ENCODE measurements around the gene SPECC1. TPM values are rescaled to one million over a fixed set of nuclear protein-coding genes. Genes with fewer than 3 reads are reported as not detected.

Gene SPECC1
- polyA plus RNA-seq, 1 of the 3 experiments (the other 2 are of a cell fraction): 11.2 TPM

DNA sequence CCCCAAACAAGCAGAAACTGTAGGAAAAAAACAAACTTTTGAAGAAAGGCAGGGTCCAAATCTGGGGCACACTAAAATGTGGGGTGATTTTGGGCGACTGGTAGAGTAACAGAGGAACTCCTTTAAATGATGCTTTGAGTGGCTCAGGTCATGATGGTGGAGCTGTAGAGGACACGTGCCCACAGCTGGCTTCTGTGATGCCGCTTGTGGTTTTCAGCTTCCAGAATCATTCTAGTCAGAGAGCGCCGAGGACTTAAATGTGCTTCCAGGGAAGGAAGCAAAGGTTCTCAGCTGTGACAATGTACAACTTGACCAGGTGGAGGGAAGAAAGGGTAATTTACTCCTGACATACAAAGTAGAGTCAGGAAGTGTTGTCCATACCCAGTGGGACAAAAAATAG is 295.8 kb downstream of the SPECC1 start:
- Histone ChIP-seq H3K4me2 (no peak overlapping the region), H3K4me3 (ENCODE audit: low read depth in 2 of 2, low read length in 1 of 2) (no peak overlapping the region), H4K20me1 (ENCODE audit: insufficient read depth) (no peaks in the 10 kb centered on the region), H3K36me3 (replicated peaks in 1 of 2; ENCODE audit: control insufficient read depth in 1 of 2, insufficient read depth in 2 of 2, low read length in 1 of 2) (peaks cover 0 to 26% of the 10 kb centered on the region in 2 experiments), H3K9me2 (no peaks in the 10 kb centered on the region), H3K27me3 (ENCODE audit: insufficient read depth) (no peaks in the 10 kb centered on the region), H3F3A (replicated peaks; ENCODE audit: insufficient read depth) (peaks cover 4% of the 10 kb centered on the region), H3K9ac (no peak overlapping the region), H2AFZ (ENCODE audit: low read depth) (no peak overlapping the region), H3K79me2 (ENCODE audit: insufficient read depth) (no peaks in the 10 kb centered on the region), H3K27ac (ENCODE audit: low read depth in 2 of 2, low read length in 1 of 2) (no peak overlapping the region), H3K4me1 (ENCODE audit: control insufficient read depth in 1 of 2, insufficient read depth in 2 of 2, low read depth in 1 of 2, low read length in 1 of 2) (peaks cover 5 to 13% of the 10 kb centered on the region in 2 experiments; a peak in 2 of 4 replicates), H3K9me3 (peaks cover 10% of the 10 kb centered on the region; the same call in 1 of the 2 replicates)
- DNase-seq: no peak
- CTCF ChIA-PET: no interaction called here
- POLR2A ChIA-PET: no interaction called here
- TF ChIP-seq CHD2 (IDR thresholded peaks at IDR 0.05; ENCODE audit: low read length, partially characterized antibody) (no peak), FOXJ3 (CRISPR knock-in tag; IDR thresholded peaks at IDR 0.05) (no peak), ZBTB33 (IDR thresholded peaks at IDR 0.05; ENCODE audit: borderline replicate concordance, low read depth) (no peak), RXRA (IDR thresholded peaks at IDR 0.05; ENCODE audit: borderline replicate concordance, low read depth) (no peak), TEAD4 (IDR thresholded peaks at IDR 0.05; ENCODE audit: borderline replicate concordance, insufficient read depth) (no peak), JUND (IDR thresholded peaks at IDR 0.05) (no peak), FOSL2 (IDR thresholded peaks at IDR 0.05; ENCODE audit: borderline replicate concordance, low read depth) (no peak), IRF3 (IDR thresholded peaks at IDR 0.05; ENCODE audit: low read depth, low read length) (no peak), ELF1 (IDR thresholded peaks at IDR 0.05) (no peak), USF1 (IDR thresholded peaks at IDR 0.05; ENCODE audit: borderline replicate concordance, low read depth) (no peak), REST (IDR thresholded peaks at IDR 0.05; ENCODE audit: low read depth, low read length) (no peak), MAX (IDR thresholded peaks at IDR 0.05; ENCODE audit: low read depth) (no peak)
- TF ChIP-seq, protein P1, sequence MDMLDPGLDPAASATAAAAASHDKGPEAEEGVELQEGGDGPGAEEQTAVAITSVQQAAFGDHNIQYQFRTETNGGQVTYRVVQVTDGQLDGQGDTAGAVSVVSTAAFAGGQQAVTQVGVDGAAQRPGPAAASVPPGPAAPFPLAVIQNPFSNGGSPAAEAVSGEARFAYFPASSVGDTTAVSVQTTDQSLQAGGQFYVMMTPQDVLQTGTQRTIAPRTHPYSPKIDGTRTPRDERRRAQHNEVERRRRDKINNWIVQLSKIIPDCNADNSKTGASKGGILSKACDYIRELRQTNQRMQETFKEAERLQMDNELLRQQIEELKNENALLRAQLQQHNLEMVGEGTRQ (IDR thresholded peaks at IDR 0.05; ENCODE audit: borderline replicate concordance, low read depth, low read length): no peak
- WGBS (ENCODE audit: low lambda C conversion rate): 93% methylated on average over 5 of the region's 5 CpGs
